ENCODE measurements around the gene ACTRT2. TPM values are rescaled to one million over a fixed set of nuclear protein-coding genes. Genes with fewer than 3 reads are reported as not detected.

The ACTRT2 gene
- total RNA-seq, 1 donor from 2014 or later = not detected

DNA sequence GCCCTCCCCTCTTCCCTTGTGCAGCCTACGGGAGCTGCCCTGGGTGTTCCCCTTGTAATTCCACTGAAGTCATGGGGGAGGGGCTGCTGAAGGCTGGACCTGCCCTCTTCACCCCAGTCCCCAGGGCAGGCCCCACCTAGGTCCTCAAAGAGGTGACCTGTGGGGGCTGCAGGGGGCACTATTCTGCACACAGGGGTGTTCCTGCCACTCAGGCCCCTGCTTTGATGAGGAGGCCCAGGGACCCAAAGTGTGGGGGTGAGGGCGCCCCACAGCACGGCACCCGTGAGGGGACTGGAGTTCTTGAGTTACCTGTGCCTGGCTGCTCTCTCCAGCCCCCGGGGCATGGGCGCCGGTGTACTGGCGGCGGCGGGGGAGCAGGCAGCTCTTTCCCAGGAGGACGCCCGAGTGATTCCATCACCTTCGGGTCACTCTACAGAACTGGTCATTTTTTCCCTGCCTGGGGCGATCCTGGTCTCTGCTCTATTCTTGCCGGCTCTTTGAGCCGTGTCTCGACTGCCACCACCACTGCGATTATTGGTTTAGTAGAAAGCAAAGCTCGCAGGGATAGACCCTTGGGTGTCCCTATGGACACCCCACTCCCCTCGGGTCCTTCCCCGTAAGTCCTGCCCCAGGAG lies 40.8 kb downstream of the ACTRT2 start:
- H3K4me3 Mint-ChIP-seq (ENCODE audit: unreplicated experiment) = no peak overlapping the region
- DNase-seq (ENCODE audit: low spot score) = no peak

GRCh38 chr1:3062616-3063378 lies 41.5 kb downstream of the ACTRT2 start:
- no peaks in the 10 kb centered on the region for H3K36me3 Mint-ChIP-seq (ENCODE audit: low read depth, unreplicated experiment)
- no peaks in the 10 kb centered on the region for H3K9me3 Mint-ChIP-seq (ENCODE audit: unreplicated experiment)
- H3K4me1 Mint-ChIP-seq (ENCODE audit: unreplicated experiment) = peaks cover 2% of the 10 kb centered on the region
- no peak overlapping the region for H3K4me3 Mint-ChIP-seq (ENCODE audit: unreplicated experiment)
- peaks cover 10% of the 10 kb centered on the region for H3K27me3 Mint-ChIP-seq (ENCODE audit: unreplicated experiment)
- DNase-seq (ENCODE audit: low spot score) = no peak
- no peak overlapping the region for H3K27ac Mint-ChIP-seq (ENCODE audit: unreplicated experiment)
- TF ChIP-seq, protein P1, sequence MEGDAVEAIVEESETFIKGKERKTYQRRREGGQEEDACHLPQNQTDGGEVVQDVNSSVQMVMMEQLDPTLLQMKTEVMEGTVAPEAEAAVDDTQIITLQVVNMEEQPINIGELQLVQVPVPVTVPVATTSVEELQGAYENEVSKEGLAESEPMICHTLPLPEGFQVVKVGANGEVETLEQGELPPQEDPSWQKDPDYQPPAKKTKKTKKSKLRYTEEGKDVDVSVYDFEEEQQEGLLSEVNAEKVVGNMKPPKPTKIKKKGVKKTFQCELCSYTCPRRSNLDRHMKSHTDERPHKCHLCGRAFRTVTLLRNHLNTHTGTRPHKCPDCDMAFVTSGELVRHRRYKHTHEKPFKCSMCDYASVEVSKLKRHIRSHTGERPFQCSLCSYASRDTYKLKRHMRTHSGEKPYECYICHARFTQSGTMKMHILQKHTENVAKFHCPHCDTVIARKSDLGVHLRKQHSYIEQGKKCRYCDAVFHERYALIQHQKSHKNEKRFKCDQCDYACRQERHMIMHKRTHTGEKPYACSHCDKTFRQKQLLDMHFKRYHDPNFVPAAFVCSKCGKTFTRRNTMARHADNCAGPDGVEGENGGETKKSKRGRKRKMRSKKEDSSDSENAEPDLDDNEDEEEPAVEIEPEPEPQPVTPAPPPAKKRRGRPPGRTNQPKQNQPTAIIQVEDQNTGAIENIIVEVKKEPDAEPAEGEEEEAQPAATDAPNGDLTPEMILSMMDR (IDR thresholded peaks at IDR 0.05; ENCODE audit: unreplicated experiment) = no peak

More for the DNA sequence above, 40.8 kb downstream of the ACTRT2 start:
- H3K27ac Mint-ChIP-seq (ENCODE audit: unreplicated experiment) = no peak overlapping the region
- H3K4me1 Mint-ChIP-seq (ENCODE audit: unreplicated experiment) = peaks cover 2% of the 10 kb centered on the region
- H3K36me3 Mint-ChIP-seq (ENCODE audit: low read depth, unreplicated experiment) = no peaks in the 10 kb centered on the region
- H3K9me3 Mint-ChIP-seq (ENCODE audit: unreplicated experiment) = no peaks in the 10 kb centered on the region
- peaks cover 10% of the 10 kb centered on the region for H3K27me3 Mint-ChIP-seq (ENCODE audit: unreplicated experiment)
- TF ChIP-seq, protein P1 (IDR thresholded peaks at IDR 0.05; ENCODE audit: unreplicated experiment) = no peak

DNA sequence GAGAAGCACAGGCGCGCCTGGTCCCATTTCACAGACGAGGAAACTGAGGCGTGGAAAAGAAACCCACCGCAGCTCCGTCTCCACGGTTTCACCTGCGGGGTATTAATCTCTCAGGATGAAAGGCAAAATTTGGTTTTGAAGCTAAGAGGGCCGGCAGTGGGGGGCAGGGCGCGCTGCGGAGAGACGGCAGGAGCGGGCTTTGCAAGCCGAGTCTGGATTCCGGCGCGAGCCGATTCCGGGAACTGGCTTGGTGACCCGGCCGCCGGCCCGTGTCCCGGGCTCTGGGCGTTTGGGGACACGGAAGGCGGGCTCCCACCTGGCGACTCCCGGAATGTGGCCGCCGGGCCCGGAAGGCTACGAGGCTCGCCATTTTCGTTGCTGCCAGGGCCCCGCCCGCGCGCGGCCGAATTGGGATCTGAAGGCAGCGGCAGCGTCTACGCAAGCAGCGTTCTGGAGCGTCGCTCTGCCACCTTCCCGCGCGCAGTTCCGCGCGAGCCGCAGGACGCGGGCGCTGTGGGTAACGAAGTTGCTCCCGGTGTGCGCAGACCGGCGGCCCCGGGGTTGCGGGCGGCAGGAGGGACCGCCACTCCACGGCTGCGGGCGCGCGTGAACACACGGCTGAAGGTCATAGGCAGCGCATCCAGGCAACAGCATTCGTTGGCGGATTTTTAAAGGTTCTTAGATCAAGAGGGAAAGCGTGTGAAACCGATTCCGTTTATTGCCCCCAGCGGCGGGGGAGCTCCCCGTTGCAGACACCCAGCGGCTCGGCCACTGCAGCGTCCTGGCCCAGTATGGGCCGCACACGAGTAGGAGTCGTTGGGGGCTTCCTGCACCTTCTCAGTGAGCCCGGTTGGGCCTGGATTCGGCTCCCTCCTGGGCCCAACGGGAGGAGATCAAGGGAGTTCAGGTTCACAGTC lies 42.4 kb downstream of the ACTRT2 start:
- no peaks in the 10 kb centered on the region for H3K9me3 Mint-ChIP-seq (ENCODE audit: unreplicated experiment)
- H3K36me3 Mint-ChIP-seq (ENCODE audit: low read depth, unreplicated experiment) = no peaks in the 10 kb centered on the region
- H3K4me3 Mint-ChIP-seq (ENCODE audit: unreplicated experiment) = no peak overlapping the region
- H3K27ac Mint-ChIP-seq (ENCODE audit: unreplicated experiment) = no peak overlapping the region
- peaks cover 2% of the 10 kb centered on the region for H3K4me1 Mint-ChIP-seq (ENCODE audit: unreplicated experiment)
- peaks cover 11% of the 10 kb centered on the region for H3K27me3 Mint-ChIP-seq (ENCODE audit: unreplicated experiment)
- DNase-seq (ENCODE audit: low spot score) = no peak
- TF ChIP-seq, protein P1 (IDR thresholded peaks at IDR 0.05; ENCODE audit: unreplicated experiment) = no peak

DNA sequence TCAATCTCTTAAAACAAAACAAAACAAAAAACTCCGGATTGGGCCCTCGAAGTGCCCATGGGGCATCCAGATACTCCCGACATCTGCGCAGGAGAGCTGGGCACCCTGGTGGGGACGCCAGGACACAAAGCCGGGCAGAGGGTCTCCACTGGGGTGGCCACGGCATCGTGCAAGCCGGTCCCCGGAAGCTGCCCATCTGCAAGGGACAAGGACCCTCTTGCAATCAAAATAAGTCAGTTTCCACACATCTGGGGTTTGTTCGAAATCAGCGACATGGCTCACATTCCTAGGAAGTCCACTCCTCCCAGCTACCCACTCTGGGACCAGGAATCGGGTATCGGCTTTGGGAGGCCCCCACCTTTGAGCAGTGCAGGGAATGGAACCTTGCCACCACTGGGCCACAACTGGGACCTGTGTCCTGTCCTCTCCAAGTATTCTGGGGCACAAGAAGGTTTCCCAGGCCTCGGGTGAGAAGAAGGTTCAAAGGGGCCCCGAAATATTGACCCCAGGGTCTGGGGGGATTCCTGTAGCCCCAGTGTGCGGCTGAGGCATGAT lies 43.1 kb downstream of the ACTRT2 start:
- TF ChIP-seq, protein P1 (IDR thresholded peaks at IDR 0.05; ENCODE audit: unreplicated experiment) = no peak
- Mint-ChIP-seq H3K36me3 (ENCODE audit: low read depth, unreplicated experiment) (no peaks in the 10 kb centered on the region), H3K27ac (ENCODE audit: unreplicated experiment) (no peak overlapping the region), H3K27me3 (ENCODE audit: unreplicated experiment) (peaks cover 9% of the 10 kb centered on the region), H3K4me3 (ENCODE audit: unreplicated experiment) (no peak overlapping the region), H3K4me1 (ENCODE audit: unreplicated experiment) (peaks cover 2% of the 10 kb centered on the region), H3K9me3 (ENCODE audit: unreplicated experiment) (no peaks in the 10 kb centered on the region)
- no peak for DNase-seq (ENCODE audit: low spot score)

Measured in endothelial cell (in vitro differentiated cells).